Right lobe of liver (tissue), 6 donors: ENCODE measurements around the gene CCDC185. TPM values are rescaled to one million over a fixed set of nuclear protein-coding genes. Genes with fewer than 3 reads are reported as not detected.

ENCODE experiments used
- ATAC-seq, 4 donors: fragments of 200-7000 bp; cut with Tn5 transposase; one replicate each; pipeline ENCODE4 v1.9.1; 2020; ENCODE audit warnings: mild to moderate bottlenecking in 4 of 4, moderate library complexity in 4 of 4
- DNase-seq, 3 donors: peaks; one replicate each; pipeline ENCODE4 v3.0.0-alpha.2; 2020
- H3K27ac ChIP-seq, 3 donors: fragments of 200-600 bp; one replicate each; pipeline ENCODE4 v1.8.0; 2022
- H3K27me3 ChIP-seq, 2 donors: fragments of 200-600 bp; one replicate each; pipeline ENCODE4 v1.8.0; 2022
- H3K36me3 ChIP-seq, 4 donors: fragments of 200-600 bp; sonication (generic) in 1 of 4; one replicate each; pipeline versions ENCODE4 v1.5.1 to v1.8.0; 2017 to 2022; ENCODE audit warnings: control low read depth in 1 of 4
- H3K4me1 ChIP-seq, 4 donors: fragments of 200-600 bp; sonication (generic) in 1 of 4; one replicate each; pipeline versions ENCODE4 v1.5.1 to v1.8.0; 2017 to 2022; ENCODE audit warnings: control low read depth in 1 of 4
- H3K4me3 ChIP-seq, 3 donors: fragments of 200-600 bp; one replicate each; pipeline ENCODE4 v1.8.0; 2022
- H3K9me3 ChIP-seq, 4 donors: fragments of 200-600 bp; sonication (generic) in 1 of 4; one replicate each; pipeline versions ENCODE4 v1.5.1 to v1.8.0; 2017 to 2022; ENCODE audit warnings: control low read depth in 1 of 4
- POLR2A ChIP-seq: fragments of 450-650 bp; IDR thresholded peaks from one replicate; pipeline ENCODE4 v1.6.1; 2017; ENCODE audit warnings: antibody characterized with exemption, mild to moderate bottlenecking
- WGBS: methylation state at CpG from one replicate; pipeline ENCODE4 v1.1.6; 2018; ENCODE audit warnings: low coverage, low lambda C conversion rate; ENCODE audit not compliant: insufficient coverage; ENCODE audit errors: missing lambda C conversion rate; 5-methylcytosine and 5-hydroxymethylcytosine counted together
- intact Hi-C, 2 donors: fragments of 100-400 bp; cut with DNase I; formaldehyde crosslinking; loops; one replicate each; pipeline versions ENCODE4 v1.11.2 to v1.14.1; 2022
- total RNA-seq, 6 experiments: library from RNA; depleted of rRNA in 2 of 6; stranded (reverse); fragments of >200 nt in 2 of 6; fragmentation: NEBNext Ultra II Directional in 3 of 6; extraction: Animal tissue kit (Norgen Biotek cat#: 25700) in 3 of 6; gene quantifications; one replicate each; pipeline versions ENCODE4 v1.1.0 to v1.2.4, GENCODE V29; 2016 to 2023
- TF ChIP-seq, protein P1 (sequence below), 4 donors: fragments of 200-600 bp in 3 of 4; fragments of 450-650 bp in 1 of 4; IDR thresholded peaks; one replicate each; pipeline versions ENCODE4 v1.5.1 to v1.8.0; 2016 to 2022; ENCODE audit warnings: antibody characterized with exemption in 4 of 4, mild to moderate bottlenecking in 2 of 4
- donor health status: DM: no; HTN: yes; CAD: no.
- donor health status: DM: no; HTN: no; CAD: no.
- donor health status: DM: no; HTN: no; CAD: no.
- donor health status: DM: no; HTN: yes; CAD: no.
- donor health status: DM: no; HTN: yes; CAD: no.

CCDC185 gene
- total RNA-seq, 6 experiments from 2014 or later, result not detected

- peak; percentile 89 to 94 (median 92) for ATAC-seq
- DNase-seq, result no peak
These were observed 24.2 kb downstream of the CCDC185 start for GRCh38 chr1:223417444-223417843.

GRCh38 chr1:223417903-223418663, 24.9 kb downstream of the CCDC185 start:
- TF ChIP-seq POLR2A, result no peak
- TF ChIP-seq, protein P1, sequence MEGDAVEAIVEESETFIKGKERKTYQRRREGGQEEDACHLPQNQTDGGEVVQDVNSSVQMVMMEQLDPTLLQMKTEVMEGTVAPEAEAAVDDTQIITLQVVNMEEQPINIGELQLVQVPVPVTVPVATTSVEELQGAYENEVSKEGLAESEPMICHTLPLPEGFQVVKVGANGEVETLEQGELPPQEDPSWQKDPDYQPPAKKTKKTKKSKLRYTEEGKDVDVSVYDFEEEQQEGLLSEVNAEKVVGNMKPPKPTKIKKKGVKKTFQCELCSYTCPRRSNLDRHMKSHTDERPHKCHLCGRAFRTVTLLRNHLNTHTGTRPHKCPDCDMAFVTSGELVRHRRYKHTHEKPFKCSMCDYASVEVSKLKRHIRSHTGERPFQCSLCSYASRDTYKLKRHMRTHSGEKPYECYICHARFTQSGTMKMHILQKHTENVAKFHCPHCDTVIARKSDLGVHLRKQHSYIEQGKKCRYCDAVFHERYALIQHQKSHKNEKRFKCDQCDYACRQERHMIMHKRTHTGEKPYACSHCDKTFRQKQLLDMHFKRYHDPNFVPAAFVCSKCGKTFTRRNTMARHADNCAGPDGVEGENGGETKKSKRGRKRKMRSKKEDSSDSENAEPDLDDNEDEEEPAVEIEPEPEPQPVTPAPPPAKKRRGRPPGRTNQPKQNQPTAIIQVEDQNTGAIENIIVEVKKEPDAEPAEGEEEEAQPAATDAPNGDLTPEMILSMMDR (IDR thresholded peaks at IDR 0.05), result no peak
- H3K4me3 ChIP-seq, result no peak overlapping the region
- ATAC-seq, result peak in 1 of 4 donors; percentile 9
- no peaks in the 10 kb centered on the region for H3K9me3 ChIP-seq
- H3K4me1 ChIP-seq, result peaks cover 0 to 22% (median 2%) of the 10 kb centered on the region in 4 donors
- intact Hi-C loops, result no loop called here
- H3K36me3 ChIP-seq, result no peaks in the 10 kb centered on the region
- no peak for DNase-seq
- H3K27me3 ChIP-seq, result no peaks in the 10 kb centered on the region
- peak overlapping the region in 2 of 3 donors; percentile 15 to 62 for H3K27ac ChIP-seq
- 49% methylated on average over 6 of the region's 7 CpGs for WGBS

More at GRCh38 chr1:223417444-223417843, 24.2 kb downstream of the CCDC185 start:
- Histone ChIP-seq H3K4me3 (no peak overlapping the region), H3K4me1 (peaks cover 0 to 22% (median 2%) of the 10 kb centered on the region in 4 donors), H3K36me3 (no peaks in the 10 kb centered on the region), H3K9me3 (no peaks in the 10 kb centered on the region), H3K27me3 (no peaks in the 10 kb centered on the region), H3K27ac (peak overlapping the region in 2 of 3 donors; percentile 15 to 62)
- TF ChIP-seq, protein P1 (IDR thresholded peaks at IDR 0.05), result no peak
- TF ChIP-seq POLR2A, result no peak
- intact Hi-C loops, result no loop called here
- WGBS, result no CpG with 5 or more reads among the region's 2 CpGs

- WGBS, result 84% methylated on average over 6 of the region's 8 CpGs
- Histone ChIP-seq H3K36me3 (no peaks in the 10 kb centered on the region), H3K4me1 (peaks cover 0 to 22% (median 2%) of the 10 kb centered on the region in 4 donors), H3K27ac (no peak overlapping the region), H3K4me3 (no peak overlapping the region), H3K9me3 (no peaks in the 10 kb centered on the region), H3K27me3 (no peaks in the 10 kb centered on the region)
- intact Hi-C loops, result no loop called here
- no peak for TF ChIP-seq POLR2A
- TF ChIP-seq, protein P1 (IDR thresholded peaks at IDR 0.05), result no peak
- no peak for ATAC-seq
- no peak for DNase-seq
These were observed 25.9 kb downstream of the CCDC185 start for GRCh38 chr1:223419115-223419514.

GRCh38 chr1:223419561-223419960, 26.3 kb downstream of the CCDC185 start:
- no peak overlapping the region for H3K27ac ChIP-seq
- ATAC-seq, result no peak
- H3K4me3 ChIP-seq, result no peak overlapping the region
- DNase-seq, result no peak
- WGBS, result 90% methylated on average over 6 of the region's 10 CpGs
- intact Hi-C loops, result no loop called here
- H3K9me3 ChIP-seq, result no peaks in the 10 kb centered on the region
- TF ChIP-seq, protein P1 (IDR thresholded peaks at IDR 0.05), result no peak
- no peak for TF ChIP-seq POLR2A
- H3K27me3 ChIP-seq, result no peaks in the 10 kb centered on the region
- peaks cover 0 to 22% (median 2%) of the 10 kb centered on the region in 4 donors for H3K4me1 ChIP-seq
- no peaks in the 10 kb centered on the region for H3K36me3 ChIP-seq
